LNCAP (cell line): ENCODE measurements around the gene PRRC1.

ENCODE experiments used
- TF ChIP-seq, protein P1 (sequence below): fragments of 450-650 bp; IDR thresholded peaks from 2 replicates; pipeline ENCODE4 v1.5.1; 2017; ENCODE audit warnings: mild to moderate bottlenecking

Gene PRRC1

DNA sequence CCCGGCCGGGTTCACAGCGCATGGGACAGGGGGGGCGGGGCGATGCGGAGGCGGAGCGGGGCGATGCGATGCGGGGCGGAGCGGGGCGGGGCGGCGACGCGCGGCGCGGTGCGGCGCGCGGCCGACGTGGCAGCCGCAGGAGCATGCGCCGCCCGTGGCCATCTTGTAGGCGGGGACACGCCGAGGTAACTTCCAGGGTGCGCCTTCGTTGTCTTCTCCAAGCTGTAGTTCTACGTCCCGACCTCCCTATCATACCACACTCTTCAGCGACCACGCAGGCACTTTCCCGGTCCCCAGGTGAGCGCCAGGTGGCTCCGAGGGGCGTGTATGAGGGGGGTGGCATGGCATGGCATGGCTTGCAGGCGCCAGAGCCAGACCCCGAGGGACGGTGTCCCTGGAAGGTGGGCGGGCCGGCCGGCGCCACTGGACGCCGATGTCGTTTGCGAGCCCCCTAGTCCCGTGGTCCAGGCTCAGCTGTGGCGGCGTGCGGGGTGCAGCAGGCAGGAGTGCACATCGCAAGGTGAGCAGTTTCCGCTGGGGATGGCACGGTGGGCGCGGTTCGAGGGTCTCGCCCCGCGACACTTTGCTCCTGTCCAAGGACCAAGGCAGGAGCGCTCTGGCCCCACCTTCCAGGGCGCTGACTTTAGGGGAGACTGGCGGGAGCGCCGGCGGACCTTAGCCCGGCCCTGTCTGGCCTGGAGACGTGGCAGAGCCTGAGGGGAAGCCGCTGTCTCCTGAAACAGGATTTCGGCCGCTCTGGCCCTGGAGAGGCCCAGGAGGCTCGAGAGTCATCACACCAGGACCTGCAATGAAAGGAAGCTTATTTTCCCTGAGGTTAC lies at the start of gene PRRC1:
Gene PRRC1 (plus strand): TSS at position 161 of the 839 bp plus-strand sequence. CDS start 5,840 bp downstream, outside the sequence.
- TF ChIP-seq, protein P1, sequence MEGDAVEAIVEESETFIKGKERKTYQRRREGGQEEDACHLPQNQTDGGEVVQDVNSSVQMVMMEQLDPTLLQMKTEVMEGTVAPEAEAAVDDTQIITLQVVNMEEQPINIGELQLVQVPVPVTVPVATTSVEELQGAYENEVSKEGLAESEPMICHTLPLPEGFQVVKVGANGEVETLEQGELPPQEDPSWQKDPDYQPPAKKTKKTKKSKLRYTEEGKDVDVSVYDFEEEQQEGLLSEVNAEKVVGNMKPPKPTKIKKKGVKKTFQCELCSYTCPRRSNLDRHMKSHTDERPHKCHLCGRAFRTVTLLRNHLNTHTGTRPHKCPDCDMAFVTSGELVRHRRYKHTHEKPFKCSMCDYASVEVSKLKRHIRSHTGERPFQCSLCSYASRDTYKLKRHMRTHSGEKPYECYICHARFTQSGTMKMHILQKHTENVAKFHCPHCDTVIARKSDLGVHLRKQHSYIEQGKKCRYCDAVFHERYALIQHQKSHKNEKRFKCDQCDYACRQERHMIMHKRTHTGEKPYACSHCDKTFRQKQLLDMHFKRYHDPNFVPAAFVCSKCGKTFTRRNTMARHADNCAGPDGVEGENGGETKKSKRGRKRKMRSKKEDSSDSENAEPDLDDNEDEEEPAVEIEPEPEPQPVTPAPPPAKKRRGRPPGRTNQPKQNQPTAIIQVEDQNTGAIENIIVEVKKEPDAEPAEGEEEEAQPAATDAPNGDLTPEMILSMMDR = no peak

DNA sequence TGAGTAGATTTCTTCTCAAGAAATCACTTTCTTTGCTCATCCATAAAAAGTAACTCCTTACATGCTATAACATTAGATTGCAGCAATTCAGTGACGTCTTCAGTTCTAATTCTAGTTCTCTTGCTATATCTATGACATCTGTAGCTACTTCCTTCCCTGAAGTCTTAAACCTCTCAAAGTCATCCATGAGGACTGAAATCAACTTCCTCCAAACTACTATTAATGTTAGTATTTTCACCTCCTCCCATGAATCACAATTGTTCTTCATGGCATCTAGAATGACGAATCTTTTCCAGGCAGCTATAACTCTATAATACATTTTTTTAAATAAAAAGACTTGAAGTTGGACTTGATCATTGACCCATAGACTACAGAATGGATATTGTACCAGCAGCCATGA lies 46.2 kb upstream of the PRRC1 start:
- TF ChIP-seq, protein P1 = no peak

DNA sequence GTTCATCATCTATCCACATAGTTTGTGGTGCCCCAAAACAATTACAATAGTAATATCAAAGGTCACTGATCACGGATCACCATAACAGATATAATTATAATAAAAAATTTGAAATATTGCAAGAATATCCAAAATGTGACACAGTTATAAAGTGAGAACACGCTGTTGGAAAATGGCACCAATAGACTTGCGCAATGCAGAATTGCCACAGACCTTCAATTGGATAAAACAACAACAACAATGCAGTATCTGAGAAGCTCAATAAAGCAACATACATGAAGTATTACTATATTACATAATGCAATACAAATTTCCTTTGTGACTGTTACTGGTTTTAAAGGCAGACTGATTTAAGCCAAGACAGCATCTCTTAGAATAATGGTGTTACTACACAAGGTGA lies 44.7 kb upstream of the PRRC1 start:
- TF ChIP-seq, protein P1 = no peak

DNA sequence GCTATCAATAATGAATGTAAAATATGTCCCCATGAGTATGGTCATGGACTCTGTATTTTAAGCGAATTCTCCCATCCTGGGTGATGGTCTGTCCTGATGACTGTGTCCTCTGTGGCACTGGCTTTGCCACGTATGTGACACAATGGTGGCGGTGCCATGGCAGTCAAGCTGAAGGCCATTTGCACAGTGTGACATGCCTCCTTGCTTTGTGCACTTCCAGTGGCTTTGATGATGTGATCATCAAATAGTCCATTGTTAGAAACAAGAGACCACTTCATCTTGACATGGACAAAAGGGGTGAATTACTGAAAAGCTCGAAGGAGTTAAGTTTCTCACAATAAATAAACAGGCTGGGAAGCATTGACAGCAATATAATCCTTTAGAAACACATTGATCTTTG lies 31.0 kb upstream of the PRRC1 start:
- TF ChIP-seq, protein P1 = no peak

DNA sequence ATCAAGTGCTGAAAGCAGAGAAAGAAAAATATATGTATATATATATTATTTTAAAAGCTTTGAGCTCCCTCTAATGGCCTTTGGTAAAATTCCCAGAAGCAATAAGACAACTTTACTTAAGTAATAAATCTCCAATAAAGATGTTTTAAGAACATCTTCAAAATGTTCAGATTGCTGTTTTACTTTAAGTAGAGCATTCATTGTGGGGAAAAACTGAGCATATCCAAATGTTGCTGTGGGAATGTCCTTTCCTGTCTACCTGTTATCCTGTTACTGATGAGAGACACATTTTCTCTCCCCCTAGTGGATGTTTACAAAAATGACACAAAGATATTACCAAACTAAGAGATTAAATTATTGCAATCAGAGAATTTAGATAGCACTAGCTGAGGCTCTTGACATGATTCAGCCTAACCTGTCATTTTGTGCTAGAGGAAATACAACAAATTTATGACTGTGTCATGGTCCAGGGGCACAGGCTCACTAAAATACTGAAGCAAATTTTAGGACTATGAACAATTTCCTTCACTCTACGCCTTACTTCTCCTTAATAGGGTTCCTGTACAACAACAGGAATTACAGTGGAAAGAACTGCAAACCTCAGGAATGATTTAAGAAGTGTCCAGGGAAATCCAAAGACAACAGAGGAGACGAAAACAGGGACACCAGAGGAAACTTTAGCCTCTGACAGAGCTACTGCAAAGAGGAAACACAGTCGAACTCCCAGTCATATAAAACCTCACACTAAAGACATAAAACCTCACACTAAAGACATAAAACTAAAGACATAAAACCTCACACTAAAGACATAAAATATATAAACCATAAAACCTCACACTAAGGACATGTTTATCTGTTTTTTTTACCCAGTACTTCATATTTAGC lies 24.3 kb upstream of the PRRC1 start:
- TF ChIP-seq, protein P1 = peak; percentile 90

DNA sequence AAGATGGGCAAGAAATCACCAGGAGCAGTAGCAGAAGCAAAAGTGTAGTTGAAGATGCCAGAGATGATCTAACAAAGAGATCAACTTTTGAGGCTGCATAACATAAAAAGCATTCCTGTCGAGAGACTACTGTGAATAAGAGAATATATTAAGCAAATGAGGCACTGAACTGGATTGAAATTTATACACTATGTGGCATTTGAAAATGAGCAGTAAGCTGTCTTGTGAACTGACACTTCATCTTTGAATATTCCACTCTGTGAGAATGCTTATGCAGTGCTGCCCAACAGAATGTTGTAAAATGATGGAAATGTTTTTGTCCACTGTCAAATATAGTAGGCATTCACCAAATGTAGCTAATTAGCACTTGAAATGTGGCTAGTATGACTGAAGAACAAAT lies 18.9 kb upstream of the PRRC1 start:
- TF ChIP-seq, protein P1 = no peak

DNA sequence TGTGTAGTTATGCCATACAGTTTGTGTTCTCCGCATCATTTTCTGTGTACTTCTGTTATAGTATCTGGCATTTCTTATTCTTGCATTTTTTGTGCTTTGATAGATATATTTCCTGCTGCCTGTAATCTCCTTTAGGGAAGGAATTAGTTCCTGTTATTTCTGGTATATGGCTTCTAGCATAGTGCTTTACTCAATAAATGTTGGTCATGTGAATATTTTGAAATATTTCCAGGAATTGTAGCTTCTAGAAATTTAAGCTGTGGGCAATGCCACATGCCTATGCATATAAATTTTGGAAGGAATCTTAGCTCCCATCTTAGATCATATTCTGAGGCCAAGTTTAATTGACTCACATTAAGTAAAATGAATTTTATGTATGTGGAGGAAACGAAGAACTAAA lies 11.5 kb upstream of the PRRC1 start:
- TF ChIP-seq, protein P1 = no peak
